Measurements from ENCODE around the gene CACNA1B.

The CACNA1B gene

DNA sequence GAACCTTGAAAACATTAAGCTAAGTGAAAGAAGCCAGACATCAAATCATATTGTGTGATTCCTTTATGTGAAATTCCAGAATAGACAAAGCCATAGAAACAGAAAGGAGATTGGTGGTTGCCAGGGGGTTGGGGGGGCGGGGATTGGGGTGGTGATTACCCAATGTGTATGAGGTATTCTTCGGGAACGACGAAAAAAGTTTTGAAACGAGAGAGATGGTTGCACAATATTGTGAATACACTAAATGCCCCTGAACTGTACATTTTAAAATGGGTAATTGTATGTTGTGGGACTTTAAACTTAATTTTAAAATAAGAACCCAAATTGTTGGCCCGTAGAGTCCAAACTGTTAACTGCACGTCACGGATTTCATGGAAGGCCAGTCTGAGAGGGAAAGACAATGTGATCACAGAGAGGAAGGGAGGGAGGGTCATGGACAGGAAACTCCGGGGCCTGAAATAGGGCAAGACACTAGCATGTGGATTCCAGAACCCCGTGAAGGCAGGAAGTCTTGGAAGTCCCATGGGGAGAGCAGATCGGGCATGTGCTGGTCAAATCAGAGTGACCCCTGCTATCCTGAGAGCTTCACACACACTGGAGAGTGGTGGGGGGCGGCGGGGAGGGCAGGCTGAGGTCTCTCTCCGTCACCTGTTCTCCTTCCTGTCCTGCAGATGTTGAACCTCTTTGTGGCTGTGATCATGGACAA lies 218.4 kb downstream of the CACNA1B start:
- WGBS, result 79% methylated on average over 10 of the region's 14 CpGs
- H3K36me3 ChIP-seq (ENCODE audit: control insufficient read depth in 1 of 2, insufficient read depth in 2 of 2, low read depth in 1 of 2, low read length in 2 of 2), result no peaks in the 10 kb centered on the region

DNA sequence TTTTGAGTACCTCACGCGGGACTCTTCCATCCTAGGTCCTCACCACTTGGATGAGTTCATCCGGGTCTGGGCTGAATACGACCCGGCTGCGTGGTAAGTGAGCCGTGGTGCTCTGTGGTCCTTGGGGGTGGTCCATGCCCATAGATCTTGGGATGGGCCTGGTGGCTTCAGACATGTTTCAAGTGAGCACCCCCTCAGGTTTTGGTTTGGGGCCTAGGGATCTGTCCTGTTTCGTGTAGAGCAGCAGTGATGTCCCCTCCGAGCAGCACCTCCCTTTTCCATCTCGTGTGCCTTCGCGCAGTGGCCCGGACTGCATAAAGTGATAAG lies 218.9 kb downstream of the CACNA1B start:
- Histone ChIP-seq H4K91ac (ENCODE audit: low read length) (no peak overlapping the region), H2BK5ac (ENCODE audit: low read depth, low read length, poor library complexity, severe bottlenecking) (no peak overlapping the region), H3K14ac (ENCODE audit: low read length in 2 of 2) (no peak overlapping the region), H2AFZ (ENCODE audit: low read depth, low read length) (no peak overlapping the region), H3K27ac (ENCODE audit: low read length, poor library complexity, severe bottlenecking) (no peak overlapping the region), H3K23ac (ENCODE audit: low read length in 2 of 2) (no peak overlapping the region), H3K9me3 (ENCODE audit: control insufficient read depth, low read length) (no peaks in the 10 kb centered on the region), H4K8ac (ENCODE audit: low read length) (no peak overlapping the region), H3K36me3 (ENCODE audit: control insufficient read depth in 1 of 2, insufficient read depth in 2 of 2, low read depth in 1 of 2, low read length in 2 of 2) (no peaks in the 10 kb centered on the region), H2BK12ac (ENCODE audit: low read length in 2 of 2) (no peak overlapping the region), H3K27me3 (ENCODE audit: control insufficient read depth in 1 of 2, insufficient read depth in 1 of 2, low read length in 2 of 2) (no peaks in the 10 kb centered on the region), H2AK5ac (ENCODE audit: low read length, severe bottlenecking) (no peak overlapping the region), H3K4me3 (ENCODE audit: insufficient read depth in 1 of 2, low read depth in 1 of 2, low read length in 2 of 2) (no peak overlapping the region), H3K9ac (ENCODE audit: low read length) (no peak overlapping the region), H2BK120ac (ENCODE audit: low read depth, low read length) (no peak overlapping the region), H2BK15ac (ENCODE audit: low read depth, poor library complexity, severe bottlenecking) (no peak overlapping the region), H3K4me1 (ENCODE audit: control insufficient read depth, insufficient read depth, low read depth, low read length) (peaks cover 2% of the 10 kb centered on the region), H3K79me1 (replicated peaks; ENCODE audit: low read length, poor library complexity, severe bottlenecking) (no peaks in the 10 kb centered on the region), H3K4ac (ENCODE audit: low read depth in 1 of 2, low read length in 2 of 2) (no peak overlapping the region), H3K4me2 (ENCODE audit: low read length, poor library complexity, severe bottlenecking) (no peak overlapping the region), H3K18ac (ENCODE audit: low read depth in 1 of 2, low read length in 2 of 2) (no peak overlapping the region)
- WGBS, result 95% methylated on average over 13 of the region's 13 CpGs
- no peak for DNase-seq

More for the DNA sequence above, 218.4 kb downstream of the CACNA1B start:
- Histone ChIP-seq H4K91ac (ENCODE audit: low read length) (no peak overlapping the region), H3K18ac (ENCODE audit: low read depth in 1 of 2, low read length in 2 of 2) (no peak overlapping the region), H3K4me1 (ENCODE audit: control insufficient read depth, insufficient read depth, low read depth, low read length) (peaks cover 2% of the 10 kb centered on the region), H3K9me3 (ENCODE audit: control insufficient read depth, low read length) (no peaks in the 10 kb centered on the region), H2AK5ac (ENCODE audit: low read length, severe bottlenecking) (no peak overlapping the region), H3K4me2 (ENCODE audit: low read length, poor library complexity, severe bottlenecking) (no peak overlapping the region), H3K23ac (ENCODE audit: low read length in 2 of 2) (no peak overlapping the region), H3K9ac (ENCODE audit: low read length) (no peak overlapping the region), H3K14ac (ENCODE audit: low read length in 2 of 2) (no peak overlapping the region), H2BK15ac (ENCODE audit: low read depth, poor library complexity, severe bottlenecking) (no peak overlapping the region), H2AFZ (ENCODE audit: low read depth, low read length) (no peak overlapping the region), H3K4me3 (ENCODE audit: insufficient read depth in 1 of 2, low read depth in 1 of 2, low read length in 2 of 2) (no peak overlapping the region), H3K27ac (ENCODE audit: low read length, poor library complexity, severe bottlenecking) (no peak overlapping the region), H2BK5ac (ENCODE audit: low read depth, low read length, poor library complexity, severe bottlenecking) (no peak overlapping the region), H3K27me3 (ENCODE audit: control insufficient read depth in 1 of 2, insufficient read depth in 1 of 2, low read length in 2 of 2) (no peaks in the 10 kb centered on the region), H3K79me1 (replicated peaks; ENCODE audit: low read length, poor library complexity, severe bottlenecking) (no peaks in the 10 kb centered on the region), H3K4ac (ENCODE audit: low read depth in 1 of 2, low read length in 2 of 2) (no peak overlapping the region), H4K8ac (ENCODE audit: low read length) (no peak overlapping the region), H2BK12ac (ENCODE audit: low read length in 2 of 2) (no peak overlapping the region), H2BK120ac (ENCODE audit: low read depth, low read length) (no peak overlapping the region)
- no peak for DNase-seq

DNA sequence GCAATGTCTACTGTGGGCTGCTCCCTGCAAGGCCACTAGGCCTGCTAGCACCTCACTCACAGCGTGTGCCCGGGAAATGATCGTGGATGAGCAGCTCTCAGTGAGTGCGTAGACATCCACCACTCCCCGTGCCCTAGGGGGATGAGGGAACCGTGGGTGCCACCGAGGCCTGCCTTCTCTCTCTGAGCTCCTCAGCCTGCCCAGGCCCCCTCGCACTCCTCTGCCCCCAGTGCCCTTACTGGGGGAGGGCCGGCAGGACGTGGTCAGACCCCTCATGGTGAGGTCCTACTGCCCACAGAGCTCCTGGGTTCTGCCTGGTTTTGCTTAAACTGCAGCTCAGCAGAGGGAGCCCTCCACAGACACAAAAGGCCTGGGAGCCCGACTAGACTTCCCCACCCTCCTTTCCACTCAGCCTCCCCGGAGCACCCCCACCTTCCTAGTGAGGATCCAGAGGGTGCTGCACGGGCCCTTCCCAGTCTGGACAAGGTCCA lies 220.0 kb downstream of the CACNA1B start:
- H3K9ac ChIP-seq (ENCODE audit: low read length), result no peak overlapping the region
- H3K4me2 ChIP-seq (ENCODE audit: low read length, poor library complexity, severe bottlenecking), result no peak overlapping the region
- no peaks in the 10 kb centered on the region for H3K79me1 ChIP-seq (replicated peaks; ENCODE audit: low read length, poor library complexity, severe bottlenecking)
- H3K27me3 ChIP-seq (ENCODE audit: control insufficient read depth in 1 of 2, insufficient read depth in 1 of 2, low read length in 2 of 2), result no peaks in the 10 kb centered on the region
- no peak overlapping the region for H3K23ac ChIP-seq (ENCODE audit: low read length in 2 of 2)
- H2BK12ac ChIP-seq (ENCODE audit: low read length in 2 of 2), result no peak overlapping the region
- H3K36me3 ChIP-seq (ENCODE audit: control insufficient read depth in 1 of 2, insufficient read depth in 2 of 2, low read depth in 1 of 2, low read length in 2 of 2), result no peaks in the 10 kb centered on the region
- H3K18ac ChIP-seq (ENCODE audit: low read depth in 1 of 2, low read length in 2 of 2), result no peak overlapping the region
- peaks cover 2% of the 10 kb centered on the region for H3K4me1 ChIP-seq (ENCODE audit: control insufficient read depth, insufficient read depth, low read depth, low read length)
- H3K9me3 ChIP-seq (ENCODE audit: control insufficient read depth, low read length), result no peaks in the 10 kb centered on the region
- H3K4ac ChIP-seq (ENCODE audit: low read depth in 1 of 2, low read length in 2 of 2), result no peak overlapping the region
- H2BK120ac ChIP-seq (ENCODE audit: low read depth, low read length), result no peak overlapping the region
- H3K27ac ChIP-seq (ENCODE audit: low read length, poor library complexity, severe bottlenecking), result no peak overlapping the region
- no peak overlapping the region for H2BK5ac ChIP-seq (ENCODE audit: low read depth, low read length, poor library complexity, severe bottlenecking)
- DNase-seq, result no peak
- WGBS, result 84% methylated on average over 13 of the region's 13 CpGs
- no peak overlapping the region for H4K91ac ChIP-seq (ENCODE audit: low read length)
- H3K14ac ChIP-seq (ENCODE audit: low read length in 2 of 2), result no peak overlapping the region
- no peak overlapping the region for H2AFZ ChIP-seq (ENCODE audit: low read depth, low read length)
- H3K4me3 ChIP-seq (ENCODE audit: insufficient read depth in 1 of 2, low read depth in 1 of 2, low read length in 2 of 2), result no peak overlapping the region
- H2AK5ac ChIP-seq (ENCODE audit: low read length, severe bottlenecking), result no peak overlapping the region
- no peak overlapping the region for H2BK15ac ChIP-seq (ENCODE audit: low read depth, poor library complexity, severe bottlenecking)
- no peak overlapping the region for H4K8ac ChIP-seq (ENCODE audit: low read length)

DNA sequence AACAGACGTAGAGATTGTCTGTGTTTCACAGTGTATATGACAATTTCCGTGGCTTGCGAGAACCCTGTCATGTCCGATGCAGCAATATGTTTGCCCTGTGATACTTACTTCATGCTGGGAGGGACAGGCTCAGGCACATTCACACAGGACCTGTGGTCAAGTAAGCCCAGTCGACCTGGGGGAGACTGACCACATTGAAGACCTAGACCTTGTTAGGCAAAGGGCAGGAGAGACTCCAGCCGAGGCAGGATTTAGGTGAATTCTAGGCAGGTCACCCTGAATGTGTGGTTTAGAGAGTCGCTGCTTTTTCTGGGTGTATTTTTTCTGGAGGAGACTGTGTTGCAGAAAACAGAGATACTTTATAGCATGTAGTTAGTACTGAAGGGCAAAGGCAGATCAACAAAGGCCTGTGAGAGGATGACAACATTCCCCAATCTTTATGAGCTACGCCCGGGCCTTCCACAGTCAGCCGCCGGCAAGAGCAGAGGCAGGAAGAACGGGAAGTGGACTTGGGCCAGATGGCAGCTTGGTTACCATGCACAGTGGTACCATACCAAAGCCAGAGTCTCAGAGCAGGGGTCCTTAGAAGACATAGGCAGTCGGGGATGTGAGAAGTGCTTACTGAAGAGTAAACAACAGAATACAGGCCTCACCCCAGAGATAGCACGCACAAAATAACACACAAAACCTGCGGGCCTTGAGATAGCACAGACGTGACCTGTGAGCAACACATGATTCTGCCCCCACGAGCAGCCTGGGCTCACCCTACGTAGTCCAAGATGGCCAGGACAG lies 220.7 kb downstream of the CACNA1B start:
- Histone ChIP-seq H2AFZ (ENCODE audit: low read depth, low read length) (no peak overlapping the region), H3K36me3 (ENCODE audit: control insufficient read depth in 1 of 2, insufficient read depth in 2 of 2, low read depth in 1 of 2, low read length in 2 of 2) (no peaks in the 10 kb centered on the region), H3K18ac (ENCODE audit: low read depth in 1 of 2, low read length in 2 of 2) (no peak overlapping the region), H2BK12ac (ENCODE audit: low read length in 2 of 2) (no peak overlapping the region), H3K9me3 (ENCODE audit: control insufficient read depth, low read length) (no peaks in the 10 kb centered on the region), H3K9ac (ENCODE audit: low read length) (no peak overlapping the region), H3K27me3 (ENCODE audit: control insufficient read depth in 1 of 2, insufficient read depth in 1 of 2, low read length in 2 of 2) (no peaks in the 10 kb centered on the region), H3K27ac (ENCODE audit: low read length, poor library complexity, severe bottlenecking) (no peak overlapping the region), H3K4ac (ENCODE audit: low read depth in 1 of 2, low read length in 2 of 2) (no peak overlapping the region), H2AK5ac (ENCODE audit: low read length, severe bottlenecking) (no peak overlapping the region), H4K8ac (ENCODE audit: low read length) (no peak overlapping the region), H3K14ac (ENCODE audit: low read length in 2 of 2) (no peak overlapping the region), H3K4me3 (ENCODE audit: insufficient read depth in 1 of 2, low read depth in 1 of 2, low read length in 2 of 2) (no peak overlapping the region), H2BK5ac (ENCODE audit: low read depth, low read length, poor library complexity, severe bottlenecking) (no peak overlapping the region), H3K23ac (ENCODE audit: low read length in 2 of 2) (no peak overlapping the region), H3K79me1 (replicated peaks; ENCODE audit: low read length, poor library complexity, severe bottlenecking) (no peaks in the 10 kb centered on the region), H2BK120ac (ENCODE audit: low read depth, low read length) (no peak overlapping the region), H3K4me1 (ENCODE audit: control insufficient read depth, insufficient read depth, low read depth, low read length) (peaks cover 2% of the 10 kb centered on the region), H2BK15ac (ENCODE audit: low read depth, poor library complexity, severe bottlenecking) (no peak overlapping the region), H4K91ac (ENCODE audit: low read length) (no peak overlapping the region), H3K4me2 (ENCODE audit: low read length, poor library complexity, severe bottlenecking) (no peak overlapping the region)
- 81% methylated on average over 18 of the region's 18 CpGs for WGBS
- DNase-seq, result no peak
